ENCODE measurements around the gene MMP10.
"Not testable (repeated sequence)": the region's sequence is repeated elsewhere in the genome, so short reads cannot be mapped to it uniquely, and the experiment has no call there.

The MMP10 gene

GRCh38 chr11:102783016-102783415 is 2.6 kb upstream of the MMP10 start:
- no peak for DNase-seq (ENCODE audit: low read depth)

GRCh38 chr11:102781676-102782075 is 1.2 kb upstream of the MMP10 start:
- DNase-seq (ENCODE audit: low read depth) = no peak

- DNase-seq (ENCODE audit: low read depth) = no peak
Observed at GRCh38 chr11:102776454-102776853, 4.0 kb downstream of the MMP10 start.

- DNase-seq (ENCODE audit: low read depth) = no peak
Observed at GRCh38 chr11:102773386-102773785, 7.0 kb downstream of the MMP10 start.

- DNase-seq (ENCODE audit: low read depth) = no peak
Observed at GRCh38 chr11:102771351-102771750, 9.1 kb downstream of the MMP10 start.

- DNase-seq (ENCODE audit: low read depth) = no peak
Observed at GRCh38 chr11:102770191-102770590, 10.2 kb downstream of the MMP10 start.

- no peak for DNase-seq (ENCODE audit: low read depth)
Observed at GRCh38 chr11:102767800-102768199, 12.6 kb downstream of the MMP10 start.

GRCh38 chr11:102763440-102763839 is 17.0 kb downstream of the MMP10 start:
- no peak for DNase-seq (ENCODE audit: low read depth)

GRCh38 chr11:102762361-102762767 is 18.1 kb downstream of the MMP10 start:
- DNase-seq (ENCODE audit: low read depth) = no peak

GRCh38 chr11:102761646-102762238 is 18.7 kb downstream of the MMP10 start:
- no peak for DNase-seq (ENCODE audit: low read depth)

GRCh38 chr11:102760344-102761035 is 19.9 kb downstream of the MMP10 start:
- no peak for DNase-seq (ENCODE audit: low read depth)

- no peak for DNase-seq (ENCODE audit: low read depth)
Observed at GRCh38 chr11:102757823-102758549, 22.4 kb downstream of the MMP10 start.

- DNase-seq (ENCODE audit: low read depth) = no peak
Observed at GRCh38 chr11:102753267-102753666, 27.2 kb downstream of the MMP10 start.

GRCh38 chr11:102751673-102752072 is 28.8 kb downstream of the MMP10 start:
- no peak for DNase-seq (ENCODE audit: low read depth)

- DNase-seq (ENCODE audit: low read depth) = no peak
Observed at GRCh38 chr11:102749101-102749722, 31.2 kb downstream of the MMP10 start.

- DNase-seq (ENCODE audit: low read depth) = not testable (repeated sequence)
Observed at GRCh38 chr11:102746746-102747578, 33.5 kb downstream of the MMP10 start.

GRCh38 chr11:102734650-102735049 is 45.8 kb downstream of the MMP10 start:
- DNase-seq (ENCODE audit: low read depth) = no peak

- DNase-seq (ENCODE audit: low read depth) = no peak
Observed at GRCh38 chr11:102733232-102733875, 47.1 kb downstream of the MMP10 start.

- DNase-seq (ENCODE audit: low read depth) = not testable (repeated sequence)
Observed at GRCh38 chr11:102730944-102731343, 49.5 kb downstream of the MMP10 start.

GRCh38 chr11:102729849-102730815 is 50.3 kb downstream of the MMP10 start:
- DNase-seq (ENCODE audit: low read depth) = no peak
